Liver (tissue), 9 donors: Measurements from ENCODE around the gene RNF157. TPM values are rescaled to one million over a fixed set of nuclear protein-coding genes. Genes with fewer than 3 reads are reported as not detected.

Experiments
- DNase-seq: peaks from one replicate; pipeline ENCODE4 v3.0.0-alpha.2; 2017; ENCODE audit warnings: low spot score
- H3K27ac ChIP-seq, 2 donors: one replicate each; pipeline ENCODE4 v1.7.0; 2013; ENCODE audit warnings: inconsistent platforms in 2 of 2, low read length in 2 of 2, control low read depth in 1 of 2, low read depth in 1 of 2, mild to moderate bottlenecking in 1 of 2
- H3K27me3 ChIP-seq, 4 donors: one replicate each; pipeline versions ENCODE4 v1.6.1 to v1.7.0; 2013; ENCODE audit warnings: low read length in 3 of 4, inconsistent platforms in 1 of 4, mild to moderate bottlenecking in 1 of 4, moderate library complexity in 1 of 4; ENCODE audit not compliant: control insufficient read depth in 4 of 4, insufficient read depth in 4 of 4
- H3K36me3 ChIP-seq, 4 donors: one replicate each; pipeline versions ENCODE4 v1.6.1 to v1.7.0; 2013; ENCODE audit warnings: low read length in 3 of 4, mild to moderate bottlenecking in 3 of 4, low read depth in 1 of 4, moderate library complexity in 1 of 4; ENCODE audit not compliant: control insufficient read depth in 4 of 4, insufficient read depth in 3 of 4
- H3K4me1 ChIP-seq, 4 donors: one replicate each; pipeline versions ENCODE4 v1.6.1 to v1.7.0; 2013; ENCODE audit warnings: low read length in 3 of 4, mild to moderate bottlenecking in 3 of 4, moderate library complexity in 1 of 4; ENCODE audit not compliant: control insufficient read depth in 4 of 4, insufficient read depth in 4 of 4
- H3K4me3 ChIP-seq, 3 donors: one replicate each; pipeline versions ENCODE4 v1.6.1 to v1.7.0; 2013; ENCODE audit warnings: low read length in 3 of 3, control low read depth in 1 of 3, low read depth in 1 of 3, mild to moderate bottlenecking in 1 of 3
- H3K9ac ChIP-seq, 2 donors: one replicate each; pipeline ENCODE4 v1.7.0; 2013; ENCODE audit warnings: low read length in 2 of 2, mild to moderate bottlenecking in 2 of 2, moderate library complexity in 2 of 2, control low read depth in 1 of 2, low read depth in 1 of 2
- H3K9me3 ChIP-seq, 4 donors: one replicate each; pipeline versions ENCODE4 v1.6.1 to v1.7.0; 2013; ENCODE audit warnings: low read length in 3 of 4; ENCODE audit not compliant: control insufficient read depth in 4 of 4
- EGR1 ChIP-seq, 2 donors: IDR thresholded peaks; 2 replicates each; pipeline ENCODE4 v1.6.1; 2016 to 2018; ENCODE audit warnings: antibody characterized with exemption in 2 of 2, low read depth in 2 of 2
- FOXA1 ChIP-seq: IDR thresholded peaks from 2 replicates; pipeline ENCODE4 v1.6.1; 2016; ENCODE audit warnings: antibody characterized with exemption
- FOXA2 ChIP-seq: IDR thresholded peaks from 2 replicates; pipeline ENCODE4 v1.6.1; 2016; ENCODE audit warnings: antibody characterized with exemption
- GABPA ChIP-seq, 2 donors: IDR thresholded peaks in 1 of 2; conservative IDR thresholded peaks in 1 of 2; 2 replicates each; pipeline ENCODE4 v1.6.1; 2016; ENCODE audit warnings: antibody characterized with exemption in 2 of 2, mild to moderate bottlenecking in 1 of 2, moderate library complexity in 1 of 2
- HNF4A ChIP-seq, 2 donors: conservative IDR thresholded peaks; 2 replicates each; pipeline ENCODE4 v1.6.1; 2016; ENCODE audit warnings: antibody characterized with exemption in 2 of 2, mild to moderate bottlenecking in 2 of 2
- HNF4G ChIP-seq: IDR thresholded peaks from 2 replicates; pipeline ENCODE4 v1.6.1; 2016; ENCODE audit warnings: antibody characterized with exemption
- JUND ChIP-seq, 2 donors: IDR thresholded peaks; 2 replicates each; pipeline ENCODE4 v1.6.1; 2016; ENCODE audit warnings: antibody characterized with exemption in 2 of 2
- NR2F2 ChIP-seq: IDR thresholded peaks from 2 replicates; pipeline ENCODE4 v1.6.1; 2016; ENCODE audit warnings: antibody characterized with exemption
- RAD21 ChIP-seq, 2 donors: IDR thresholded peaks; 2 replicates each; pipeline ENCODE4 v1.6.1; 2016; ENCODE audit warnings: antibody characterized with exemption in 2 of 2, mild to moderate bottlenecking in 2 of 2
- RXRA ChIP-seq, 2 donors: IDR thresholded peaks; 2 replicates each; pipeline ENCODE4 v1.6.1; 2017 to 2018; ENCODE audit warnings: antibody characterized with exemption in 2 of 2, mild to moderate bottlenecking in 1 of 2
- SP1 ChIP-seq: IDR thresholded peaks from 2 replicates; pipeline ENCODE4 v1.6.1; 2018; ENCODE audit warnings: antibody characterized with exemption, mild to moderate bottlenecking
- TAF1 ChIP-seq: conservative IDR thresholded peaks from 2 replicates; pipeline ENCODE4 v1.6.1; 2016; ENCODE audit warnings: antibody characterized with exemption, mild to moderate bottlenecking
- YY1 ChIP-seq: IDR thresholded peaks from 2 replicates; pipeline ENCODE4 v1.6.1; 2016; ENCODE audit warnings: antibody characterized with exemption, mild to moderate bottlenecking
- WGBS: extraction: QIAGEN DNeasy Blood & Tissue Kit; methylation state at CpG from one replicate; pipeline ENCODE4 v1.1.7; 2013; 5-methylcytosine and 5-hydroxymethylcytosine counted together
- polyA plus RNA-seq, 2 donors: library from polyadenylated mRNA; stranded (reverse) in 1 of 2; unstranded in 1 of 2; fragments of 200-250 nt in 1 of 2; fragments of >200 nt in 1 of 2; fragmentation: Nextera tagmentation in 1 of 2; extraction: Ambion mirVana in 1 of 2; gene quantifications; one replicate each; pipeline versions ENCODE4 v1.2.1 to v1.2.3, GENCODE V29; 2013 to 2015
- total RNA-seq, 2 donors: library from RNA; depleted of rRNA; stranded (reverse); fragments of >200 nt; gene quantifications; one replicate each; pipeline ENCODE4 v1.2.3, GENCODE V29; 2014
- TF ChIP-seq, protein P1 (sequence below): IDR thresholded peaks from 2 replicates; pipeline ENCODE4 v1.6.1; 2016; ENCODE audit warnings: antibody characterized with exemption
- TF ChIP-seq, protein P2 (sequence below): IDR thresholded peaks from 2 replicates; pipeline ENCODE4 v1.6.1; 2016; ENCODE audit warnings: antibody characterized with exemption, mild to moderate bottlenecking
- TF ChIP-seq, protein P3 (sequence below): IDR thresholded peaks from 2 replicates; pipeline ENCODE4 v1.6.1; 2016; ENCODE audit warnings: antibody characterized with exemption
- TF ChIP-seq, protein P4 (sequence below): fragments of 150-350 bp; IDR thresholded peaks from 2 replicates; pipeline ENCODE4 v1.5.1; 2017; ENCODE audit warnings: improper control_type of control experiment, low read depth, low read length; ENCODE audit not compliant: missing input control
- TF ChIP-seq, protein P5 (sequence below): IDR thresholded peaks from 2 replicates; pipeline ENCODE4 v1.6.1; 2016; ENCODE audit warnings: antibody characterized with exemption
- donor health status: healthy.
- donor health status: healthy.
- donor health status: healthy.
- donor health status: healthy.
- donor health status: healthy.

The RNF157 gene
- total and polyA plus RNA-seq, 4 donors = 0.42 to 2.9 (median 0.66) TPM

DNA sequence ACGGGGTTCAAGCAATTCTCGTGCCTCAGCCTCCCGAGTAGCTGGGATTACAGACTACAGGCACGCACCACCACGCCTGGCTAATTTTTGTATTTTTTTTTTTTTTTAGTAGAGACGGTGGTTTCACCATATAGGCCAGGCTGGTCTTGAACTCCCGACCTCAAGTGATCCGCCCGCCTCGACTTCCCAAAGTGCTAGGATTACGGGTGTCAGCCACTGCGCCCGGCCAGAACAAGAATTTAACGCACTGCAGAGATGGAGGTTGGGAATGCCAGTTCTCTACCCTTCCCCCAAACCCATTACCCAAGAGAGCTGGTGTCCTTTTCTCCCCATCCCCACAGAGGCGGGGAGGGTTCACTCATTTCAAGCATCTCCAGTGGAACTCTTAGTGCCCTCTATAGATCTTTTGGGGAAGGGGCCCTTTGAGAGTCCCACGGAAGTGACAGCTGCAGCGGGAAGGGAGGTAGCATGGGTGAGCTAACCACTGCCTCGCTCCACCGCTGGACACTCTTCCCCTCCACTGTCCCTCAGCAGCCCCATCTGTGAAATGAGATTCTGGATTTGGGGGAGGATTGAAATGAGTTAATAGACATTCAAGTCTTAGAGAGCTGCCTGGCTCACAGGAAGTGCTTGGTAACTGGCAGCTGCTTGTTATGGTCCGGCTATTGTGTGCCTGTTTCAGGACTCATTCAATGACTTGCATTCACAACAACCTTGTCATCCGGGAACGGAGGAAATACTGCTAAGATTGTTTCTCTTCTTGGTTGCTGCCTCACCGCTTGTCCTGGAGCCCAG, 21.3 kb upstream of the RNF157 start:
- peak overlapping the region in 1 of 2 donors; percentile 24 for H3K9ac ChIP-seq

DNA sequence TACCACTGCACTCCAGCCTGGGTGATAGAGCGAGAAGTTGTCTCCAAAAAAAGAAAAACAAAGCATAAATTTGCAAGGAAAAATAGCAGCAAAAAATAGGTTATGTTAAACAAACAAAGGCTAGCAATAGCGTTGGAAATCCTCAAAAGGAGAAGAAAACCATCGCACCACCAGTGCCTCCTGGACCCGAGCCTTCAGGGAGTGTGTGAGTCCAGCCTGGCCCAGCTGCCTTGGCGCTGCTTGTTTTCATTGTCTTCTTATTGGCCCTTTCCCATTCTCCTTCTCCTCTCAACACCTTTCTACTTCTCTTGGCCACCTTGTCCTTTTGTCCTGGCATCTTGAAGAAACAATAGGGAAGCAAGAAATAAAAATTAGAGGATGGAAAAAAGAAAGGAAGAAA, 20.4 kb upstream of the RNF157 start:
- Histone ChIP-seq H3K27ac (no peak overlapping the region), H3K36me3 (no peaks in the 10 kb centered on the region), H3K9ac (no peak overlapping the region), H3K27me3 (no peaks in the 10 kb centered on the region), H3K4me1 (peaks cover 3 to 9% (median 6%) of the 10 kb centered on the region in 4 donors), H3K9me3 (no peaks in the 10 kb centered on the region), H3K4me3 (no peak overlapping the region)
- no peak for DNase-seq
- TF ChIP-seq NR2F2 = no peak
- TF ChIP-seq, protein P1, sequence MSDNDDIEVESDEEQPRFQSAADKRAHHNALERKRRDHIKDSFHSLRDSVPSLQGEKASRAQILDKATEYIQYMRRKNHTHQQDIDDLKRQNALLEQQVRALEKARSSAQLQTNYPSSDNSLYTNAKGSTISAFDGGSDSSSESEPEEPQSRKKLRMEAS = no peak
- TF ChIP-seq, protein P2, sequence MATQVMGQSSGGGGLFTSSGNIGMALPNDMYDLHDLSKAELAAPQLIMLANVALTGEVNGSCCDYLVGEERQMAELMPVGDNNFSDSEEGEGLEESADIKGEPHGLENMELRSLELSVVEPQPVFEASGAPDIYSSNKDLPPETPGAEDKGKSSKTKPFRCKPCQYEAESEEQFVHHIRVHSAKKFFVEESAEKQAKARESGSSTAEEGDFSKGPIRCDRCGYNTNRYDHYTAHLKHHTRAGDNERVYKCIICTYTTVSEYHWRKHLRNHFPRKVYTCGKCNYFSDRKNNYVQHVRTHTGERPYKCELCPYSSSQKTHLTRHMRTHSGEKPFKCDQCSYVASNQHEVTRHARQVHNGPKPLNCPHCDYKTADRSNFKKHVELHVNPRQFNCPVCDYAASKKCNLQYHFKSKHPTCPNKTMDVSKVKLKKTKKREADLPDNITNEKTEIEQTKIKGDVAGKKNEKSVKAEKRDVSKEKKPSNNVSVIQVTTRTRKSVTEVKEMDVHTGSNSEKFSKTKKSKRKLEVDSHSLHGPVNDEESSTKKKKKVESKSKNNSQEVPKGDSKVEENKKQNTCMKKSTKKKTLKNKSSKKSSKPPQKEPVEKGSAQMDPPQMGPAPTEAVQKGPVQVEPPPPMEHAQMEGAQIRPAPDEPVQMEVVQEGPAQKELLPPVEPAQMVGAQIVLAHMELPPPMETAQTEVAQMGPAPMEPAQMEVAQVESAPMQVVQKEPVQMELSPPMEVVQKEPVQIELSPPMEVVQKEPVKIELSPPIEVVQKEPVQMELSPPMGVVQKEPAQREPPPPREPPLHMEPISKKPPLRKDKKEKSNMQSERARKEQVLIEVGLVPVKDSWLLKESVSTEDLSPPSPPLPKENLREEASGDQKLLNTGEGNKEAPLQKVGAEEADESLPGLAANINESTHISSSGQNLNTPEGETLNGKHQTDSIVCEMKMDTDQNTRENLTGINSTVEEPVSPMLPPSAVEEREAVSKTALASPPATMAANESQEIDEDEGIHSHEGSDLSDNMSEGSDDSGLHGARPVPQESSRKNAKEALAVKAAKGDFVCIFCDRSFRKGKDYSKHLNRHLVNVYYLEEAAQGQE = no peak
- TF ChIP-seq HNF4A (conservative IDR thresholded peaks at IDR 0.05) = no peak
- no peak for TF ChIP-seq JUND (IDR thresholded peaks at IDR 0.05)
- TF ChIP-seq, protein P3, sequence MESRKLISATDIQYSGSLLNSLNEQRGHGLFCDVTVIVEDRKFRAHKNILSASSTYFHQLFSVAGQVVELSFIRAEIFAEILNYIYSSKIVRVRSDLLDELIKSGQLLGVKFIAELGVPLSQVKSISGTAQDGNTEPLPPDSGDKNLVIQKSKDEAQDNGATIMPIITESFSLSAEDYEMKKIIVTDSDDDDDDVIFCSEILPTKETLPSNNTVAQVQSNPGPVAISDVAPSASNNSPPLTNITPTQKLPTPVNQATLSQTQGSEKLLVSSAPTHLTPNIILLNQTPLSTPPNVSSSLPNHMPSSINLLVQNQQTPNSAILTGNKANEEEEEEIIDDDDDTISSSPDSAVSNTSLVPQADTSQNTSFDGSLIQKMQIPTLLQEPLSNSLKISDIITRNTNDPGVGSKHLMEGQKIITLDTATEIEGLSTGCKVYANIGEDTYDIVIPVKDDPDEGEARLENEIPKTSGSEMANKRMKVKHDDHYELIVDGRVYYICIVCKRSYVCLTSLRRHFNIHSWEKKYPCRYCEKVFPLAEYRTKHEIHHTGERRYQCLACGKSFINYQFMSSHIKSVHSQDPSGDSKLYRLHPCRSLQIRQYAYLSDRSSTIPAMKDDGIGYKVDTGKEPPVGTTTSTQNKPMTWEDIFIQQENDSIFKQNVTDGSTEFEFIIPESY = no peak
- TF ChIP-seq, protein P4, sequence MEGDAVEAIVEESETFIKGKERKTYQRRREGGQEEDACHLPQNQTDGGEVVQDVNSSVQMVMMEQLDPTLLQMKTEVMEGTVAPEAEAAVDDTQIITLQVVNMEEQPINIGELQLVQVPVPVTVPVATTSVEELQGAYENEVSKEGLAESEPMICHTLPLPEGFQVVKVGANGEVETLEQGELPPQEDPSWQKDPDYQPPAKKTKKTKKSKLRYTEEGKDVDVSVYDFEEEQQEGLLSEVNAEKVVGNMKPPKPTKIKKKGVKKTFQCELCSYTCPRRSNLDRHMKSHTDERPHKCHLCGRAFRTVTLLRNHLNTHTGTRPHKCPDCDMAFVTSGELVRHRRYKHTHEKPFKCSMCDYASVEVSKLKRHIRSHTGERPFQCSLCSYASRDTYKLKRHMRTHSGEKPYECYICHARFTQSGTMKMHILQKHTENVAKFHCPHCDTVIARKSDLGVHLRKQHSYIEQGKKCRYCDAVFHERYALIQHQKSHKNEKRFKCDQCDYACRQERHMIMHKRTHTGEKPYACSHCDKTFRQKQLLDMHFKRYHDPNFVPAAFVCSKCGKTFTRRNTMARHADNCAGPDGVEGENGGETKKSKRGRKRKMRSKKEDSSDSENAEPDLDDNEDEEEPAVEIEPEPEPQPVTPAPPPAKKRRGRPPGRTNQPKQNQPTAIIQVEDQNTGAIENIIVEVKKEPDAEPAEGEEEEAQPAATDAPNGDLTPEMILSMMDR = no peak
- TF ChIP-seq EGR1 (IDR thresholded peaks at IDR 0.05; ENCODE audit: low read depth in 2 of 2) = no peak
- no peak for TF ChIP-seq HNF4G
- TF ChIP-seq GABPA (IDR thresholded peaks at IDR 0.05 in 1 of 2, conservative IDR thresholded peaks at IDR 0.05 in 1 of 2) = no peak
- no peak for TF ChIP-seq FOXA2
- no peak for TF ChIP-seq YY1
- TF ChIP-seq, protein P5, sequence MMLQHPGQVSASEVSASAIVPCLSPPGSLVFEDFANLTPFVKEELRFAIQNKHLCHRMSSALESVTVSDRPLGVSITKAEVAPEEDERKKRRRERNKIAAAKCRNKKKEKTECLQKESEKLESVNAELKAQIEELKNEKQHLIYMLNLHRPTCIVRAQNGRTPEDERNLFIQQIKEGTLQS = no peak
- TF ChIP-seq FOXA1 = no peak
- no peak for TF ChIP-seq TAF1
- WGBS = 79% methylated on average over 5 of the region's 5 CpGs

More for the DNA sequence above, 21.3 kb upstream of the RNF157 start:
- WGBS = 86% methylated on average over 23 of the region's 23 CpGs
- no peaks in the 10 kb centered on the region for H3K27me3 ChIP-seq
- DNase-seq = no peak
- H3K4me3 ChIP-seq = no peak overlapping the region
- no peaks in the 10 kb centered on the region for H3K36me3 ChIP-seq
- no peaks in the 10 kb centered on the region for H3K9me3 ChIP-seq
- H3K27ac ChIP-seq = no peak overlapping the region
- H3K4me1 ChIP-seq = peaks cover 6 to 14% (median 11%) of the 10 kb centered on the region in 4 donors
- TF ChIP-seq RAD21 (IDR thresholded peaks at IDR 0.05) = no peak
- TF ChIP-seq HNF4G = no peak
- no peak for TF ChIP-seq YY1
- TF ChIP-seq JUND (IDR thresholded peaks at IDR 0.05) = no peak
- no peak for TF ChIP-seq SP1
- no peak for TF ChIP-seq HNF4A (conservative IDR thresholded peaks at IDR 0.05)
- no peak for TF ChIP-seq RXRA (IDR thresholded peaks at IDR 0.05)
- TF ChIP-seq FOXA2 = no peak
- TF ChIP-seq, protein P1 = no peak
- TF ChIP-seq, protein P2 = no peak
